MM.1S (cell line): ENCODE data around the gene AUTS2.

Experiments
- DNase-seq: peaks from one replicate; pipeline ENCODE4 v3.0.0-alpha.2; 2015
- H2AFZ ChIP-seq: fragments of 300-600 bp; sonication (generic); 2 replicates; pipeline ENCODE4 v1.6.0; 2016; ENCODE audit warnings: antibody characterized with exemption, low read length
- H3F3A ChIP-seq: fragments of 300-600 bp; sonication (generic); 2 replicates; pipeline ENCODE4 v1.6.1; 2016; ENCODE audit warnings: mild to moderate bottlenecking, antibody characterized with exemption, low read length, moderate library complexity, mixed read lengths; ENCODE audit not compliant: insufficient read depth
- H3K27ac ChIP-seq: fragments of 300-600 bp; sonication (generic); 2 replicates; pipeline ENCODE4 v1.5.1; 2016; ENCODE audit warnings: mild to moderate bottlenecking, low read length
- H3K27me3 ChIP-seq: fragments of 300-600 bp; sonication (generic); replicated peaks from 2 replicates; pipeline ENCODE4 v1.6.0; 2016; ENCODE audit warnings: low read length; ENCODE audit not compliant: insufficient read depth
- H3K36me3 ChIP-seq: fragments of 300-600 bp; sonication (generic); replicated peaks from 2 replicates; pipeline ENCODE4 v1.6.1; 2016; ENCODE audit warnings: mild to moderate bottlenecking, low read length, mixed read lengths; ENCODE audit not compliant: insufficient read depth
- H3K4me1 ChIP-seq: fragments of 300-600 bp; sonication (generic); 2 replicates; pipeline ENCODE4 v1.6.1; 2016; ENCODE audit warnings: low read length, mixed read lengths
- H3K4me2 ChIP-seq: fragments of 300-600 bp; sonication (generic); 2 replicates; pipeline ENCODE4 v1.6.0; 2016; ENCODE audit warnings: low read depth, low read length
- H3K4me3 ChIP-seq: fragments of 300-600 bp; sonication (generic); 2 replicates; pipeline ENCODE4 v1.5.1; 2016; ENCODE audit warnings: low read length, mixed read lengths
- H3K79me2 ChIP-seq: fragments of 300-600 bp; sonication (generic); 2 replicates; pipeline ENCODE4 v1.6.1; 2016; ENCODE audit warnings: mixed run types, low read length, mixed read lengths
- H3K9ac ChIP-seq: fragments of 300-600 bp; sonication (generic); 2 replicates; pipeline ENCODE4 v1.6.1; 2016; ENCODE audit warnings: low read length, mixed read lengths
- H3K9me2 ChIP-seq: fragments of 300-600 bp; sonication (generic); replicated peaks from 2 replicates; pipeline ENCODE4 v1.6.1; 2016; ENCODE audit warnings: mild to moderate bottlenecking, low read length, mixed read lengths; ENCODE audit not compliant: insufficient read depth
- H3K9me3 ChIP-seq: fragments of 300-600 bp; sonication (generic); replicated peaks from 2 replicates; pipeline ENCODE4 v1.6.1; 2016; ENCODE audit warnings: mild to moderate bottlenecking, low read length, mixed read lengths; ENCODE audit not compliant: insufficient read depth
- H4K20me1 ChIP-seq: fragments of 300-600 bp; sonication (generic); 2 replicates; pipeline ENCODE4 v1.6.1; 2016; ENCODE audit warnings: mild to moderate bottlenecking, low read length, moderate library complexity, mixed read lengths; ENCODE audit not compliant: insufficient read depth
- EZH2 ChIP-seq: fragments of 300-600 bp; sonication (generic); optimal IDR thresholded peaks from 2 replicates; pipeline ENCODE3; 2017; ENCODE audit warnings: low read depth, mild to moderate bottlenecking, antibody characterized with exemption, low read length, mixed read lengths
- EZH2phosphoT487 ChIP-seq: fragments of 300-600 bp; sonication (generic); IDR thresholded peaks from 2 replicates; pipeline ENCODE4 v1.6.1; 2018; ENCODE audit warnings: antibody characterized with exemption, low read length
- TF ChIP-seq, protein P1 (sequence below): fragments of 300-600 bp; sonication (generic); IDR thresholded peaks from 2 replicates; pipeline ENCODE4 v1.5.1; 2016; ENCODE audit warnings: antibody characterized with exemption, low read length, mixed read lengths

The AUTS2 gene

DNA sequence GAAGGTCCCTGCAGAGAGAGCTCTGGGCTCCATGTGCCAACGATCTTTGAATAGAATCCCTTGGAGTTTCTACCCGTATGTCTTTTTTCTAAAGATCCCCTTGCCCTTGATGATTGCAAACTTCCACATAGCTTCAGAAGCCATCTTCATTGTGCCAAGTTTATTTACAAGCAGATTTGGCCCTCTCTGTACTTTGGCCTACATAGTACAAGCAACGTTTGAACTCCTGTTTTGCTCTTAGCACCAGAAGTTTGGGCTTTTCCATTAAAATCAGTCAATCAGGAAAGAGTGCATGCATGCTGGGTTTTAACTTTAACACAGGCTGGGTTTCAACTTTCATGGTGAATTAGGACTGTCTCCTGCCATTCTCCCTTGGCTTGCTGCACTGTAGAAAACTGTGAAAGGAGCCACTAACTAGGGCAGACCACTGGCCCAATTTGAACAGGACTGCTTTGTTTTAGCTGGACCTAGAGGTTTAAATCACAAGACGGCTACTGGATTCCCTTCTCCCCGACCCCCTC lies 976.1 kb downstream of the AUTS2 start:
- Histone ChIP-seq H3K27ac (no peak overlapping the region), H4K20me1 (no peaks in the 10 kb centered on the region), H3K27me3 (no peaks in the 10 kb centered on the region), H3K9ac (no peak overlapping the region), H3F3A (no peaks in the 10 kb centered on the region), H3K9me2 (no peaks in the 10 kb centered on the region), H3K79me2 (no peaks in the 10 kb centered on the region), H3K4me3 (no peak overlapping the region), H3K36me3 (no peaks in the 10 kb centered on the region), H3K9me3 (no peaks in the 10 kb centered on the region), H3K4me2 (no peak overlapping the region), H3K4me1 (no peaks in the 10 kb centered on the region), H2AFZ (no peak overlapping the region)
- TF ChIP-seq, protein P1, sequence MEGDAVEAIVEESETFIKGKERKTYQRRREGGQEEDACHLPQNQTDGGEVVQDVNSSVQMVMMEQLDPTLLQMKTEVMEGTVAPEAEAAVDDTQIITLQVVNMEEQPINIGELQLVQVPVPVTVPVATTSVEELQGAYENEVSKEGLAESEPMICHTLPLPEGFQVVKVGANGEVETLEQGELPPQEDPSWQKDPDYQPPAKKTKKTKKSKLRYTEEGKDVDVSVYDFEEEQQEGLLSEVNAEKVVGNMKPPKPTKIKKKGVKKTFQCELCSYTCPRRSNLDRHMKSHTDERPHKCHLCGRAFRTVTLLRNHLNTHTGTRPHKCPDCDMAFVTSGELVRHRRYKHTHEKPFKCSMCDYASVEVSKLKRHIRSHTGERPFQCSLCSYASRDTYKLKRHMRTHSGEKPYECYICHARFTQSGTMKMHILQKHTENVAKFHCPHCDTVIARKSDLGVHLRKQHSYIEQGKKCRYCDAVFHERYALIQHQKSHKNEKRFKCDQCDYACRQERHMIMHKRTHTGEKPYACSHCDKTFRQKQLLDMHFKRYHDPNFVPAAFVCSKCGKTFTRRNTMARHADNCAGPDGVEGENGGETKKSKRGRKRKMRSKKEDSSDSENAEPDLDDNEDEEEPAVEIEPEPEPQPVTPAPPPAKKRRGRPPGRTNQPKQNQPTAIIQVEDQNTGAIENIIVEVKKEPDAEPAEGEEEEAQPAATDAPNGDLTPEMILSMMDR = no peak
- TF ChIP-seq EZH2 = no peak
- no peak for TF ChIP-seq EZH2phosphoT487
- DNase-seq = no peak

DNA sequence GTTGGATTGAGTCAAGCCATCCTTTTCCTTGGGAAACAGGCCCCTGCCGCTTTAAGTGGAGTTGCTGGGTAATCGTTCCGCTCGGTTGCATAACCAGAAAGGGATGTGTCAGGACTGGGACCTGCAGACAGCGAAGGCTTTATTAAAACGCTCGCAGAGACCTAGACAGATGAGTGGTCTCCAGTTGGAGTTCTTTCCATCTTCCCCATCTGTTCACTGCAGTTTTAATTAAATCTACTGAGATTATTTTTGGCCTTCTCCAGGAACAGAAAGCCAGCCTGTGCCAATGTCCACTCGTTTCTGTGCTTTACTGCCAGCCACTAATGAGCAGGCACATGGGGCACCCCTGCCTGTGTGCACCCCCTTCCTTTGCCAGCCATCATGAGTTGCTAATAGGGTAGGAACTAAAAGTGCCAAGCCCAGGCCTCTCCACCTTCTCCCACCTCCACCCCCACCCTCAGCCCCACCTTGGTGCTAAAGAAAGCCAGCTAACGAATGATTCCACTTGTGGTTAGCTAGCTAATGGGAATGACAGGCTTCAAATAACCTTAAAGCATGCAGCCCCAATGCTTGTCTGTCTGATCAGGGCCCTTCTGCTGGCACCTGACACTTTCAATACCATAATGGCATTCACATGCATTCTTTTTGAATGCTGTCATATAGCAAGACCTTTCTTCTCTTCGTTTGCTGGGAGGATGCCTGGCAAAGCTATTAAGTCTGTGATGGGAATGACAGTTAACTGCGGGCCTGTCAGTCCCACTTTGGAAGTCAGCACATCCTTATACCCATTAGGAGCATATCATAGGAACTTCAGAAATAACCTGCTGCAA lies 976.9 kb downstream of the AUTS2 start:
- H3K27me3 ChIP-seq = no peaks in the 10 kb centered on the region
- no peak overlapping the region for H3K4me2 ChIP-seq
- H4K20me1 ChIP-seq = no peaks in the 10 kb centered on the region
- no peaks in the 10 kb centered on the region for H3K36me3 ChIP-seq
- no peak overlapping the region for H3K4me3 ChIP-seq
- H3K27ac ChIP-seq = no peak overlapping the region
- H3K9me2 ChIP-seq = no peaks in the 10 kb centered on the region
- H3K4me1 ChIP-seq = no peaks in the 10 kb centered on the region
- H3K79me2 ChIP-seq = no peaks in the 10 kb centered on the region
- H3F3A ChIP-seq = no peaks in the 10 kb centered on the region
- no peaks in the 10 kb centered on the region for H3K9me3 ChIP-seq
- no peak overlapping the region for H3K9ac ChIP-seq
- H2AFZ ChIP-seq = no peak overlapping the region
- DNase-seq = no peak
- TF ChIP-seq EZH2 (no peak), EZH2phosphoT487 (no peak)
- TF ChIP-seq, protein P1 = no peak

DNA sequence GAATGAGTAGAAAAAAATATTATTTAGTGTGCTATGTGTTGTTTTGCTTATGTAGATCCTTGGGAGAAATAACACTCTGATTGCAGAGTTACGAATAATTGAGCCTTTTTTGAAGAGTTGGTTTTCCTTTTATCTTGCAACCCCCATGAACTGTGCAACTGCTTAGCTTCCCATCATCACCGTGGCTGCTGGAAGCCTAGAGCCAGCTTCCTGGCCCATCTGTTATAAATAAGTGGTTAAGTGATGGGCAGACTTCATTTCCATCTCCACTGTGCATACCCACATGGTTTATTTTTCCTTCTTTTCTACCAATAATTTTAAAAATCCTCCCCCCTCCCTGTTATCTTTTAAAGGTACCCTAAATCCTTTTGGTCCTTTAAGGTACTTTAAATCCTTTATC lies 978.8 kb downstream of the AUTS2 start:
- H3K36me3 ChIP-seq = no peaks in the 10 kb centered on the region
- no peak for DNase-seq
- H3K9ac ChIP-seq = no peak overlapping the region
- no peaks in the 10 kb centered on the region for H3K9me2 ChIP-seq
- H4K20me1 ChIP-seq = no peaks in the 10 kb centered on the region
- no peaks in the 10 kb centered on the region for H3F3A ChIP-seq
- H3K4me3 ChIP-seq = no peak overlapping the region
- H3K79me2 ChIP-seq = no peaks in the 10 kb centered on the region
- H3K4me1 ChIP-seq = no peaks in the 10 kb centered on the region
- H3K27me3 ChIP-seq = no peaks in the 10 kb centered on the region
- no peak overlapping the region for H3K4me2 ChIP-seq
- no peak overlapping the region for H3K27ac ChIP-seq
- TF ChIP-seq, protein P1 = no peak
- TF ChIP-seq EZH2 = no peak
- TF ChIP-seq EZH2phosphoT487 = no peak
- H2AFZ ChIP-seq = no peak overlapping the region
- no peaks in the 10 kb centered on the region for H3K9me3 ChIP-seq
